DMS153 treated with DMSO at 0.1 percent for 48 hours (cell line): Measurements from ENCODE around the gene AKT3.
"Not testable (repeated sequence)": the region's sequence is repeated elsewhere in the genome, so short reads cannot be mapped to it uniquely, and the experiment has no call there.

ENCODE experiments used
- DNase-seq: peaks from one replicate; lab custom pipeline; 2025; ENCODE audit not compliant: unreplicated experiment; lab: John Stamatoyannopoulos, UW

The AKT3 gene

GRCh38 chr1:243620096-243620495 lies 229.9 kb downstream of the AKT3 start:
- DNase-seq = no peak

DNA sequence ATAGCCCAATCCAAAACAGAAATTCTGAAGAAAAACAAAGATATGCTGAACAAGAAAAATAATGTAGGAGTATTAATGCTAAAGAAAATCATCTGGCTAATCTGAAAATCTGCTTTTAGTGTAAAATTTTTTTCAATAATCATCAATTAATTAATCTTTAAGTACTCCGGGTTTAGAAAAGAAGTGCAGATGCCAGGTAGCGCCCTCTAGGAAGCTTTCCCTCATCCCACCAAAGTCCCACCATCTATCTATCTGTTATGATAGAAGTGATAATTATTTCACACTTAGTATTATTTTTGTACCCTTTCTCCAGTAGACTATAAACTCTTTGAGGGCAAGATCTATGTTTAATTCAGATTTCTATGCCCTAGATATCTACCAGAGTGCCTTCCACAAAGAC lies 240.3 kb downstream of the AKT3 start:
- no peak for DNase-seq

- DNase-seq = no peak
Measured at GRCh38 chr1:243605604-243606003, 244.4 kb downstream of the AKT3 start.

DNA sequence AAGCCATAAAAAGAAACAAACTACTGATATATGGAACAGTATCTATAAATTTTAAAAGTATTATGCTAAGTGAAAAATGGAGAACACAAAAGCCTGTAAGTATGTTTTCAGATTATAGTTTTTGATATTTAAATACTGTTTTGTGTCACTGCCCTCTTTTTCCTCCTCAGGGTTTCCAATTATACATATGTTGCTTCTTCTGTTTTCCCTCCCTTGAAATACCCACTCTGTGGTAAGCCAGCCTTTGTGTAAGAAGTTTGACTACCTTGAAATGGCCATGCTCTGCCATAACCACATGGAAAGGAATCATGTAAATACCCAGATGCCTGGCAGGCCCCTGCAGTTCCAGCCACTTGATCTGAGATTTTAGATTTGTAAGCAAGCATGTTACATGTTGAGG lies 248.3 kb downstream of the AKT3 start:
- no peak for DNase-seq

- DNase-seq = no peak
Measured at GRCh38 chr1:243598433-243598832, 251.6 kb downstream of the AKT3 start.

- no peak for DNase-seq
Measured at GRCh38 chr1:243597383-243597782, 252.7 kb downstream of the AKT3 start.

DNA sequence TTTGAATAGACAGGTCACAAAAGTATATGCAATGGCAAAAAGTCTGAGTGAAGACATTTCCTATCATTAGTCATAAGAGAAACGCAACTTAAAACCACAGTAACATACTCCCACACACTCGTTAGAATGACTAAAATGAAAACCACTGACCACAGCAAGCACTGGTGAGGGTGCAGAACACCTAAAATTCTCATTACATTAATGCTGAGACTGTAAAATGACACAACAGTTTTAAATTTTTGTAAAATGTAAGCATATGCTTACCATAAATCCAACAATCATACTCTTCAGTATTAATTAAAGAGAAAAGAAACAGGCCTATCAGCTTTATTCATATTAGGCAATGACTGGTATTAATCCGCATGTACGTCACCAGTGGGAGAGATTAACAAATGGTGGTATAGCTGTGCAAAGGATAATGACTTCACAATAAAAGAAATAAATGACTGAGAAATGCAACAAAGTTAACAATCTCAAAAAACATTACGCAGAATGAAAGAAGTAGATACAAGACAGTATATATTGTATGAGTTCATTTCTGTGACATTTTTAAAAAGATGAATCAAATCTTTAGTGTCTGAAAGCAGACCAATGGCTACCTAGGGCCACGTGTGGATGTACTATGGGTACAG lies 253.5 kb downstream of the AKT3 start:
- no peak for DNase-seq

GRCh38 chr1:243595527-243596210 lies 254.4 kb downstream of the AKT3 start:
- no peak for DNase-seq

- no peak for DNase-seq
Measured at GRCh38 chr1:243594455-243594854, 255.6 kb downstream of the AKT3 start.

DNA sequence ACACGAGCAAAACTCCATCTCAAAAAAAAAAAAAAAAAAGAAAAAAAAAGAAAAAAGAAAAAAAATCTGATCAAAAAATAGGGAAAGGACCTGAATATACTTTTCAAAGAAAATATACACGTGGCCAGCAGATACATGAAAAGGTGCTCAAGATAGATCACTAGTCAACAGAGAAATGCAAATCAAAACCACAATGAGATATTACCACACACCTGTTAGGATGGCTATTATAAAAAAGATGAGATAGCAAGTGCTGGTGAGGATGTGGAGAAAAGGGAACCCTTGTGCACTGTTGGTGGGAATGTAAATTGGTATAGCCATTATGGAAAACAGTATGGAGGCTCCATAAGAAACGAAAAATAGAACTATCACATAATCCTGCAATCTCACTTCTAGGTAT lies 260.8 kb downstream of the AKT3 start:
- DNase-seq = not testable (repeated sequence)

- no peak for DNase-seq
Measured at GRCh38 chr1:243587823-243588560, 262.1 kb downstream of the AKT3 start.

GRCh38 chr1:243587285-243587684 lies 262.8 kb downstream of the AKT3 start:
- DNase-seq = no peak

- DNase-seq = no peak
Measured at GRCh38 chr1:243585982-243586381, 264.1 kb downstream of the AKT3 start.

- no peak for DNase-seq
Measured at GRCh38 chr1:243582326-243582725, 267.7 kb downstream of the AKT3 start.

DNA sequence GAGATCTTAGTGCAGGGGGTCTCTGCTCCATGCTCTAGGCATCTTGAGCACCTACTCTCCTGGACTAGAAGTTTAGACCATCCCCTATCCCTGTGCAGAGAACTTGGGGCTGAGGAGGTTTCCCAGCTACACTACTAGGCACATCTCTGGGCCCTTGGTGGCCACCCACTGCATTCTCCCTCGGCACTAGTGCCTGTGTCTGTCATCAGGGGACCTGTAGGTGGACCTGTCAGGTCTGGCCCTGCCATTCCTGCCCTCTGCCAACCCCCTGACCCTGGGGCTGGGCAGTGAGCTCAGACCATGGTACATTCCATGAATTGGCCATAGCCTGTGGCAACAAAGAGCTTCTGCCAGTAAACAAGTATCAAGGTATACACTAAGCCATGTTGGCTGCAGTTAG lies 269.1 kb downstream of the AKT3 start:
- DNase-seq = no peak

DNA sequence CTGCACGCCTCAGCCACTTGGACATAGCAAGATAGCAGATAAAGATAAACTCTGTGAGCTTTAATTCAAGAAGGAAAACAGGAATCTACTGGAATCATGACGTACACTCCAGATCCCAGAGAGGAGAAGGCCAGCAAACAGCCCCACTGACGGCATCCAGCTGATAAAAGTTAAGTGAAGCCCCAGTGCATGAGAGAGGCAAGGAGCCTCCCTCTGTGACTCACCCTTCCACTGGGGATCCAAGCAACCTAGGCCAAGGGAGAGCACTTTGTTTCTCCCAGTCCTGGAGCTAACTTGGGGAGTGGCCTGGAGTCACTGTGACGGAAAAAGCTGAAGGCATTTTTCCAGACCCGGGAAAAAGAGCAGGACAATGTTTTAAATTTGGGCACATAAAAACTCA lies 270.0 kb downstream of the AKT3 start:
- DNase-seq = no peak

DNA sequence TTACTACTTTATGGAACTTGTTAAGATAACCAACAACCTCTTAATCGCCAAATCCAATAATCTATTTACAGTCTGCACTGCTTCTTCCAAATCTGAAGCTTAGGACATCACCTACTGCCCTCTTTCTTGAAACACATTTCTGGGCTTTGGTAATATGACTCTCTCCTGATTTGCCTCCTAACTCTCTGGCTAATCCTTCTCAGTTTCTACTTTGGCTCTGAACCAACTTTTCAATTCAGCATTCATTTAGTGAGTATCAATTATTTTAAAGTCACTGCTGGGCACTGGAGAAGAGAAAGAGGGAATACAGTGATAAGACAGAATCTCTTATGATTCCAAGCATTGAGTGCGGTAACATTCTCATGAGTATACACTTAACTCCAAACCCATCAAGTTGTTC lies 275.0 kb downstream of the AKT3 start:
- no peak for DNase-seq

GRCh38 chr1:243572940-243573339 lies 277.1 kb downstream of the AKT3 start:
- no peak for DNase-seq

DNA sequence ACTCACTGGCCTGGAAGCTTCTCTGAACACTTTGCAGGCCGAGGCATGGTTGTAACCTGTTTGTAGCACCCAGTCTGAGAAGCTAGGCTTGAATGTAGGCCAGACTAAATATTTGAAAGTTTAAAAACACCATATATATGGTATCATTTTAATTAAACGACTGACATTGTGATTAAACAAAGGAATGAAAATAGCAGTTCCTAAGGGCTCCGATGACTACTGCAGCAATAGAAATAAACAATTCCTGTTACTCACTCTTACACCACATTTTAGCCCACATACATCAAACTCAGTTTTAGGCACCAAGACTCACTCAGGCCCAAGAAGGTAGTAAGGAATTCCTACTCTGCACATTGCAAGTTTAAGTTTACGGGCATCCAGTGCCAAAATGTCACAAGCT lies 281.2 kb downstream of the AKT3 start:
- no peak for DNase-seq

DNA sequence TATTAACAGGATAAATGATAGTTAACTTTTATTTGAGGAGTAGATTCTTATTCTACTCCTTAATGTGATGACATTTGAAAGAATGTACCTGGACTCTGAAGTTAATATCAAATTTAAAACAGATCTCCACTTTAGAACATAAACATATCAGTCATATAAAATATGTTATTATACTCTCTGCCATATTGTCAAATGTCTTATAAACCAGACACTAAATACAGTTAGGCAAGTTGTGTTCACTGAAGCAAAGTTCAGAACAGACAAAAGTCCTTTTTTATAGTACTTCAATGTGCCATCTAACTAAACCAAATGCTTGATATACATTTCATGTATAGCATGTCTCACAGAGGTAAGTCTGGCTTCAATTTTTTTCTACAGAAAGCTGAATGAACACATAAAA lies 285.2 kb downstream of the AKT3 start:
- DNase-seq = no peak

DNA sequence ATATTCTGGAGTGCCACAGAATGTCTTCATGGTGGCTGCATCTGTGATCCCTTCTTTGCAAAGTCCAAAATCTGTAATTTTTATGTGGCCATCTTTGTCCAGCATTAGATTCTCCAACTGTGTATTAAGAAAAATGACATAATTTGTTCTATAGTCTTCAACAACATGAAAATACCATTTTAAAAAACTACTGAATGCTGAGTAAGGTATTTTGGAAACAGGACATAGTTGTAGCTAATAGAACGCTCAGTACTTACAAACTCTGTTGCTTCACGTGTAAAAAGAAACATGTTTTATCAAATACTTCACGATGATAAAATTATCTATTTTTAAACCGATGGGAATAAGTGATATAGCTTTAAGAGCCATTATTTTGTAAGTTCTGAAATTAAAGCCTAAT lies 286.3 kb downstream of the AKT3 start:
- DNase-seq = no peak

GRCh38 chr1:243562473-243562872 lies 287.6 kb downstream of the AKT3 start:
- DNase-seq = no peak
